ENCODE measurements around the gene VWA1. TPM values are rescaled to one million over a fixed set of nuclear protein-coding genes. Genes with fewer than 3 reads are reported as not detected.
"Not testable (repeated sequence)": the region's sequence is repeated elsewhere in the genome, so short reads cannot be mapped to it uniquely, and the experiment has no call there.

The VWA1 gene
- total RNA-seq, 4 donors from 2014 or later, result 29.4 to 82.0 (median 51.6) TPM

DNA sequence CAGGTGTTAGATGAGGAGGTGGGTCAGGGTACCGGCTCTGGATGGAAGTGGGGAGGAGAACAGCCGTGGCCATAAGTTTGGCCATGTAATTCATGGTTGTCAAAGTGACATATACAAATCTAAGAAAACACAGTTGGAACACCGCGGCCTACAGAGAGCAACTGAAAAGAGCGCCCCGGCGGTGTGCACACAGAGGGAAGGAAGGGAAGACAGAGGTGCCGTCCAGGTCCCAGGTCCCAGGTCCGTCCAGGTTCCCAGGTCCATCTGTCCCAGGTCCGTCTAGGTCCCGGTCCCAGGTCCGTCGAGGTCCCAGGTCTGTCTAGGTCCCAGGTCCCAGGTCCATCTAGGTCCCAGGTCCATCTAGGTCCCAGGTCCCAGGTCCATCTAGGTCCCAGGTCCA lies 23.9 kb upstream of the VWA1 start:
- WGBS, 2 donors (ENCODE audit: low coverage in 1 of 2), result 92% methylated on average over 11 of the region's 13 CpGs; no CpG with 5 or more reads in 1 of the 2 donors
- Histone ChIP-seq H3K9me3 (no peaks in the 10 kb centered on the region), H3K27ac (no peak overlapping the region), H3K4me3 (no peak overlapping the region), H3K27me3 (no peaks in the 10 kb centered on the region), H3K36me3 (no peaks in the 10 kb centered on the region), H3K4me1 (peaks cover 6 to 19% (median 13%) of the 10 kb centered on the region in 4 donors)
- no peak for DNase-seq
- intact Hi-C loops (cut with DNase I; ENCODE audit: low total_unique reads) (no loop called here), in situ Hi-C loops (cut with MboI; ENCODE audit: low pct_ligation_motif_present in 1 of 4, low pct_unique_long_range_greater_than_20kb in 1 of 4, low sequenced_read_pairs in 3 of 4) (no loop called here)
- TF ChIP-seq, protein P1, sequence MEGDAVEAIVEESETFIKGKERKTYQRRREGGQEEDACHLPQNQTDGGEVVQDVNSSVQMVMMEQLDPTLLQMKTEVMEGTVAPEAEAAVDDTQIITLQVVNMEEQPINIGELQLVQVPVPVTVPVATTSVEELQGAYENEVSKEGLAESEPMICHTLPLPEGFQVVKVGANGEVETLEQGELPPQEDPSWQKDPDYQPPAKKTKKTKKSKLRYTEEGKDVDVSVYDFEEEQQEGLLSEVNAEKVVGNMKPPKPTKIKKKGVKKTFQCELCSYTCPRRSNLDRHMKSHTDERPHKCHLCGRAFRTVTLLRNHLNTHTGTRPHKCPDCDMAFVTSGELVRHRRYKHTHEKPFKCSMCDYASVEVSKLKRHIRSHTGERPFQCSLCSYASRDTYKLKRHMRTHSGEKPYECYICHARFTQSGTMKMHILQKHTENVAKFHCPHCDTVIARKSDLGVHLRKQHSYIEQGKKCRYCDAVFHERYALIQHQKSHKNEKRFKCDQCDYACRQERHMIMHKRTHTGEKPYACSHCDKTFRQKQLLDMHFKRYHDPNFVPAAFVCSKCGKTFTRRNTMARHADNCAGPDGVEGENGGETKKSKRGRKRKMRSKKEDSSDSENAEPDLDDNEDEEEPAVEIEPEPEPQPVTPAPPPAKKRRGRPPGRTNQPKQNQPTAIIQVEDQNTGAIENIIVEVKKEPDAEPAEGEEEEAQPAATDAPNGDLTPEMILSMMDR (IDR thresholded peaks at IDR 0.05), result no peak
- TF ChIP-seq POLR2A (IDR thresholded peaks at IDR 0.05), result no peak
- no peak for TF ChIP-seq POLR2AphosphoS5 (IDR thresholded peaks at IDR 0.05)
- TF ChIP-seq EP300 (IDR thresholded peaks at IDR 0.05; ENCODE audit: low read depth), result no peak

DNA sequence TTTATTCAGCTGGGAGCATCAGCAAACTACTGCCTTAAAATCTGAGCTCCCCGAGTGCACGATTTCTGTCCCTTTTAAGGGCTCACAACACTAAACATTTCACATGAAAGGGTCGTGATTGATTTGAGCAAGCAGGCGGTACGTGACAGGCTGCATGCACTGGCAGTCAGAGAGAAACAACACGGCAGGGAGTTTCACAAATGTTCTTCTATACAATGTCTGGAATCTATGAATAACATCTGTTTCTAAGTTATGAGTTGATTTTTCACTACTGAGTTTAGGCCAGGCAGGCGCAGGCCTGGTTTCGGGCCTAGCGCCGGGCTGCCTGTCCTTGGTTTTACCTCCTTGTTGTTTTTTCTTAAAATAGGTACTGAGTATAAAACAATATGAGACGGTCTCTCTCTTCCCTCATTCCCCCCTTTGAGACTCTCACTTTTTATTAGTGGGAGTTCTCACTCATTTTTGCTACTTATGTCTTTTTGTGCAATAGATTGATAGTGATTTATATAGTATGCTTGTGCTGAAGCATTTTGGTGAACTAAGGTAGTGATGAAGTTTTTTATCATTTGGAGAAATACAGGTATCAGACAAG lies 23.1 kb upstream of the VWA1 start:
- H3K4me1 ChIP-seq, result peaks cover 6 to 19% (median 13%) of the 10 kb centered on the region in 4 donors
- in situ Hi-C loops (cut with MboI; ENCODE audit: low pct_ligation_motif_present in 1 of 4, low pct_unique_long_range_greater_than_20kb in 1 of 4, low sequenced_read_pairs in 3 of 4); H3K27me3 ChIP-seq; intact Hi-C loops (cut with DNase I; ENCODE audit: low total_unique reads); H3K9me3 ChIP-seq; DNase-seq; H3K27ac ChIP-seq; H3K36me3 ChIP-seq; H3K4me3 ChIP-seq: not testable (repeated sequence)
- WGBS, 2 donors (ENCODE audit: low coverage in 1 of 2), result 85 to 88% methylated on average over 6 to 11 of the region's 11 CpGs

DNA sequence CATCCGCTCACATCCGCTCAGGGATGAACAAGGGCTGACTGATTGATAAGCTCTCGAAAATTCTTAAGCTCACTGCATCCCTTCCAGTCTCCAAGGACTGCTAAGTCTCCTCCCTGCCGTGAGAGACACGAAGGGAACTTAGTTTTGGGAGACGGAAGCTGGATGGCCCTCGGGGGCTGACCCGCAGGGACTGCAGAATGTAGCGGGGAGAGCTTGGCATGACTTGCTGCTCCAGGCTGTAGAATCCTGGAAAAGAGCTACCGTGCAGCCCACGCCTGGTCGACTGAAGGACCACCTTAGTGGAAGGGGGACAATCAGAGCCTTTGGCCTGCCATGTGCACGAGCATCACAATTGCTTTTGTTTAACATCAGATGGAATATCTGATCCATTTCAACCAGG lies 19.7 kb upstream of the VWA1 start:
- 83% methylated on average over 13 of the region's 13 CpGs; no CpG with 5 or more reads in 1 of the 2 donors for WGBS, 2 donors (ENCODE audit: low coverage in 1 of 2)
- intact Hi-C loops (cut with DNase I; ENCODE audit: low total_unique reads), result no loop called here

DNA sequence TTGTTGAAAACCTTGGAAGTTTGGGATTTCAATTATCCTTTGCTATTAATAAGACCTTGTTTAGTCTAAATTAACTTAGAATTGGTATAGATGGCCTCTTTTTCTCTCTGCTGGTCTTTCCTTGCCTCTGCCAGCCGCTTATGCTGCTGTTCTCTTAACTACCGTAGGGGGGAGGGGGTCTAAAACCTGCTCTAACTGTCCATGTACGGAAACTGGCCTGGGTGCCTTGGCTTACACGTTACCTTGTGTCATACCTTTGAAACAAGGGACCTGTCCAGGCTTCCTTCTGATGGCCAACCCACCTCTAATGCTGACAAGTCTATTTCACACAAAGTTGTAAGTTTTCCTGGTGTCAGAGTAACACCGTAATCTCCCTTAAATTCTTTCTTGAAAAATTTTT lies 18.1 kb upstream of the VWA1 start:
- 80 to 82% methylated on average over 3 to 5 of the region's 5 CpGs for WGBS, 2 donors (ENCODE audit: low coverage in 1 of 2)
- H3K4me3 ChIP-seq; H3K27ac ChIP-seq; DNase-seq; H3K36me3 ChIP-seq; H3K9me3 ChIP-seq; in situ Hi-C loops (cut with MboI; ENCODE audit: low pct_ligation_motif_present in 1 of 4, low pct_unique_long_range_greater_than_20kb in 1 of 4, low sequenced_read_pairs in 3 of 4); intact Hi-C loops (cut with DNase I; ENCODE audit: low total_unique reads): not testable (repeated sequence)
- Histone ChIP-seq H3K27me3 (peaks cover 14% of the 10 kb centered on the region), H3K4me1 (peaks cover 0 to 15% (median 7%) of the 10 kb centered on the region in 4 donors)

More for the DNA sequence above, 19.7 kb upstream of the VWA1 start:
- Histone ChIP-seq H3K36me3 (no peaks in the 10 kb centered on the region), H3K4me3 (no peak overlapping the region), H3K9me3 (no peaks in the 10 kb centered on the region), H3K27me3 (peaks cover 9% of the 10 kb centered on the region), H3K27ac (no peak overlapping the region), H3K4me1 (peaks cover 0 to 12% (median 5%) of the 10 kb centered on the region in 4 donors)
- no peak for DNase-seq
- TF ChIP-seq POLR2A (IDR thresholded peaks at IDR 0.05), result no peak
- no peak for TF ChIP-seq POLR2AphosphoS5 (IDR thresholded peaks at IDR 0.05)
- no peak for TF ChIP-seq EP300 (IDR thresholded peaks at IDR 0.05; ENCODE audit: low read depth)
- TF ChIP-seq, protein P1 (IDR thresholded peaks at IDR 0.05), result no peak
- in situ Hi-C loops (cut with MboI; ENCODE audit: low pct_ligation_motif_present in 1 of 4, low pct_unique_long_range_greater_than_20kb in 1 of 4, low sequenced_read_pairs in 3 of 4), result no loop called here

DNA sequence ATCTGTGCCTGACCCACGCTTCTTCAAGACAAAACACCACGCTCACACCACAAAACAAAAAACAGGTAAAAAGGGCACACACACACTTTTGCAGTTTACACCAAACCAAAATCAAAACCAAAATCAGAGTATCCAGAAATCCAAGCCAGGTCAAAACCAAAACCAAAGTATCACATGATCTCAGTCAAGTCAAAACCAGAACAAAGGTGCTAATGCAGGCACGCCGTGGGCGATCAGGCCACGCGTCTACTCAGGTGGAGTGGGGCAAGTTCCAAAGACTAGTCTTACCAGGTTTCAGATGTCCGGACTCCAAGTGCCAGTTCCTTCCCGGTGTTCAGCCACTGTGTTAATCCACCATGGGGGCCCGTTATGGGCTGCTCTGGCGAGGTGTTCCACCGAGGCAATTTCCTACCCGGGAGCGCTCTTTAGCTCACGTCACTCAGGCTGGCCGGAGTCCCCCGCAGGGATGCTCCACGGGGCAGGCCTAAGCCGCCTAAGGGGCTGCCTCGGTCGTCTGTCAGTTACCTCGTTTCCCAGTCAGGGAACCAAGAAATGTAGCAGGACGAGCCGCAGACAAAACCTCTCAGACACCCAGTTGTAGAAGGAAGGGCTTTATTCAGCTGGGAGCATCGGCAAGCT lies 17.5 kb upstream of the VWA1 start:
- 77 to 85% methylated on average over 6 to 25 of the region's 25 CpGs for WGBS, 2 donors (ENCODE audit: low coverage in 1 of 2)
- H3K36me3 ChIP-seq; H3K9me3 ChIP-seq; H3K27ac ChIP-seq; H3K4me3 ChIP-seq; intact Hi-C loops (cut with DNase I; ENCODE audit: low total_unique reads); in situ Hi-C loops (cut with MboI; ENCODE audit: low pct_ligation_motif_present in 1 of 4, low pct_unique_long_range_greater_than_20kb in 1 of 4, low sequenced_read_pairs in 3 of 4); DNase-seq: not testable (repeated sequence)
- Histone ChIP-seq H3K27me3 (peaks cover 14% of the 10 kb centered on the region), H3K4me1 (peaks cover 0 to 15% (median 7%) of the 10 kb centered on the region in 4 donors)
